Measurements from ENCODE around the gene PLCG1. TPM values are rescaled to one million over a fixed set of nuclear protein-coding genes. Genes with fewer than 3 reads are reported as not detected.

The PLCG1 gene
- total and polyA plus RNA-seq, 2 experiments from 2014 or later = 27.4 to 206 TPM

- no peak for TF ChIP-seq CTCF (conservative IDR thresholded peaks at IDR 0.05; ENCODE audit: low read depth in 2 of 2)
- no peak for TF ChIP-seq JUNB (IDR thresholded peaks at IDR 0.05; ENCODE audit: unreplicated experiment)
- no peak for TF ChIP-seq ZNF331 (CRISPR knock-in tag; IDR thresholded peaks at IDR 0.05; ENCODE audit: low read depth)
Measured at GRCh38 chr20:41182296-41183212, 45.2 kb downstream of the PLCG1 start (continued).

GRCh38 chr20:41183391-41183790, 46.0 kb downstream of the PLCG1 start:
- H3K9me3 Mint-ChIP-seq = no peaks in the 10 kb centered on the region
- no peak for ATAC-seq

More at GRCh38 chr20:41183391-41183790, 46.0 kb downstream of the PLCG1 start:
- Histone ChIP-seq H3K4me2 (no peak overlapping the region), H3K27me3 (ENCODE audit: insufficient read depth) (no peaks in the 10 kb centered on the region), H3K9me2 (ENCODE audit: insufficient read depth) (no peaks in the 10 kb centered on the region), H3K4me3 (no peak overlapping the region), H4K20me1 (replicated peaks; ENCODE audit: insufficient read depth) (no peaks in the 10 kb centered on the region), H3K36me3 (ENCODE audit: insufficient read depth) (no peaks in the 10 kb centered on the region), H3K27ac (ENCODE audit: low read depth) (no peak overlapping the region), H3K4me1 (ENCODE audit: insufficient read depth) (peaks cover 4% of the 10 kb centered on the region; the same call in 1 of the 2 replicates), H3K79me2 (replicated peaks; ENCODE audit: insufficient read depth) (no peaks in the 10 kb centered on the region), H2AFZ (no peak overlapping the region), H3F3A (replicated peaks; ENCODE audit: low read depth) (no peaks in the 10 kb centered on the region)
- H3K4me3 Mint-ChIP-seq = no peak overlapping the region
- DNase-seq (ENCODE audit: low spot score) = no peak
- H3K27me3 Mint-ChIP-seq (ENCODE audit: insufficient read depth, low read depth, poor library complexity) = peaks cover 13% of the 10 kb centered on the region
- TF ChIP-seq EZH2phosphoT487 (IDR thresholded peaks at IDR 0.05; ENCODE audit: unreplicated experiment) (no peak), ZNF114 (CRISPR knock-in tag; IDR thresholded peaks at IDR 0.05) (no peak), ZNF331 (CRISPR knock-in tag; IDR thresholded peaks at IDR 0.05; ENCODE audit: low read depth) (no peak), JUNB (IDR thresholded peaks at IDR 0.05; ENCODE audit: unreplicated experiment) (no peak), REST (IDR thresholded peaks at IDR 0.05; ENCODE audit: unreplicated experiment) (no peak), CTCF (conservative IDR thresholded peaks at IDR 0.05; ENCODE audit: low read depth in 2 of 2) (no peak), NANOG (IDR thresholded peaks at IDR 0.05; ENCODE audit: borderline replicate concordance) (no peak), EZH2 (IDR thresholded peaks at IDR 0.05; ENCODE audit: low read depth, unreplicated experiment) (no peak), ETS1 (IDR thresholded peaks at IDR 0.05) (no peak), POLR2AphosphoS5 (IDR thresholded peaks at IDR 0.05; ENCODE audit: low read depth) (no peak), STAT1 (IDR thresholded peaks at IDR 0.05; ENCODE audit: unreplicated experiment) (no peak)
- H3K27ac Mint-ChIP-seq = no peak overlapping the region
- 0 out of 3 replicates have a peak, but pooled peaks cover 5% of the 10 kb centered on the region for H3K36me3 Mint-ChIP-seq (ENCODE audit: low read depth)
- peaks cover 8% of the 10 kb centered on the region; the same call in 2 of the 3 replicates for H3K4me1 Mint-ChIP-seq

Measured in GM23338 (cell line).